Endothelial cell of umbilical vein (primary cell): ENCODE data around the gene ULK4. TPM values are rescaled to one million over a fixed set of nuclear protein-coding genes. Genes with fewer than 3 reads are reported as not detected.

Experiments
- BruUV-seq: library from RNA; stranded (reverse); fragments of 400-500 nt; replicated peaks from 2 replicates; lab custom pipeline; 2021; lab: Mats Ljungman, UMichigan
- CTCF ChIA-PET: fragments of 300-600, 350-600 bp; sonication (Branson Sonifier 250); formaldehyde crosslinking; loops from one replicate; lab custom pipeline; 2021; ENCODE audit warnings: antibody characterized with exemption, inconsistent platforms; lab: Charles Lee
- POLR2A ChIA-PET: fragments of 300-600, 350-600 bp; sonication (Branson Sonifier 250); formaldehyde crosslinking; loops from one replicate; lab custom pipeline; 2021; ENCODE audit warnings: antibody characterized with exemption, inconsistent platforms; lab: Charles Lee
- DNase-seq: peaks from one replicate; pipeline ENCODE4 v3.0.0-alpha.2; 2011; ENCODE audit warnings: low read depth, low spot score
- FAIRE-seq: peaks from 2 replicates; lab custom pipeline; 2011; peaks lifted over from hg19 to GRCh38; lab: Jason Lieb, UNC
- H2AFZ ChIP-seq: 2 replicates; pipeline ENCODE4 v1.6.0; 2012; ENCODE audit warnings: low read depth, low read length, control low read depth, inconsistent platforms
- H3K27ac ChIP-seq: 2 replicates; pipeline ENCODE4 v1.5.1; 2011; ENCODE audit warnings: low read depth, mild to moderate bottlenecking, control low read depth, low read length, moderate library complexity; ENCODE audit not compliant: insufficient read depth
- H3K27me3 ChIP-seq, 2 experiments: 2 replicates each; pipeline versions ENCODE4 v1.6.0 to v1.6.1; 2011; ENCODE audit warnings: low read length in 2 of 2, mixed read lengths in 1 of 2; ENCODE audit not compliant: control insufficient read depth in 2 of 2, insufficient read depth in 2 of 2
- H3K36me3 ChIP-seq, 2 experiments: 2 replicates in 1 of 2; 3 replicates in 1 of 2; pipeline ENCODE4 v1.5.1; 2011; ENCODE audit warnings: low read length in 2 of 2, mild to moderate bottlenecking in 1 of 2, moderate library complexity in 1 of 2; ENCODE audit not compliant: control insufficient read depth in 2 of 2, insufficient read depth in 2 of 2; ENCODE audit errors: extremely low read depth in 1 of 2
- H3K4me1 ChIP-seq: 3 replicates; pipeline ENCODE4 v1.5.1; 2011; ENCODE audit warnings: mild to moderate bottlenecking, low read length; ENCODE audit not compliant: control insufficient read depth, insufficient read depth; ENCODE audit errors: extremely low read depth
- H3K4me2 ChIP-seq: 2 replicates; pipeline ENCODE4 v1.6.1; 2011; ENCODE audit warnings: low read length, control low read depth, mixed read lengths; ENCODE audit not compliant: insufficient read depth
- H3K4me3 ChIP-seq, 3 experiments: fragments of 200-600 bp in 1 of 3; sonication (generic), shearing (Covaris generic) in 1 of 3; replicated peaks in 1 of 3; 2 replicates each; pipeline ENCODE4 v1.5.1; 2011 to 2016; ENCODE audit warnings: control low read depth in 3 of 3, low read length in 3 of 3, mild to moderate bottlenecking in 2 of 3, inconsistent platforms in 1 of 3, low read depth in 1 of 3, moderate library complexity in 1 of 3; ENCODE audit not compliant: insufficient read depth in 1 of 3
- H3K79me2 ChIP-seq: 2 replicates; pipeline ENCODE4 v1.6.0; 2012; ENCODE audit warnings: low read length, inconsistent platforms; ENCODE audit not compliant: control insufficient read depth, insufficient read depth
- H3K9ac ChIP-seq: replicated peaks from 2 replicates; pipeline ENCODE3; 2011; ENCODE audit warnings: low read length, control low read depth; ENCODE audit not compliant: insufficient read depth; ENCODE audit errors: extremely low read depth
- H3K9me1 ChIP-seq: replicated peaks from 3 replicates; pipeline ENCODE4 v1.6.0; 2011; ENCODE audit warnings: mild to moderate bottlenecking, low read length; ENCODE audit not compliant: control insufficient read depth, insufficient read depth; ENCODE audit errors: extremely low read depth
- H3K9me3 ChIP-seq: replicated peaks from 2 replicates; pipeline ENCODE4 v1.5.1; 2012; ENCODE audit warnings: low read length, inconsistent platforms; ENCODE audit not compliant: control insufficient read depth, insufficient read depth
- H4K20me1 ChIP-seq: replicated peaks from 2 replicates; pipeline ENCODE3; 2011; ENCODE audit warnings: mild to moderate bottlenecking, low read length; ENCODE audit not compliant: control insufficient read depth, insufficient read depth; ENCODE audit errors: extremely low read depth
- CTCF ChIP-seq, 2 donors: IDR thresholded peaks; 1 replicate in 1 of 2; 2 replicates in 1 of 2; pipeline ENCODE4 v1.5.1; 2011; ENCODE audit warnings: low read length in 2 of 2, mild to moderate bottlenecking in 2 of 2, moderate library complexity in 2 of 2, control low read depth in 1 of 2, inconsistent platforms in 1 of 2, low read depth in 1 of 2; ENCODE audit not compliant: insufficient read depth in 1 of 2; ENCODE audit errors: extremely low read depth in 1 of 2
- EZH2 ChIP-seq: IDR thresholded peaks from 2 replicates; pipeline ENCODE4 v1.6.1; 2012; ENCODE audit warnings: borderline replicate concordance, low read depth, mild to moderate bottlenecking, moderate library complexity, low read length, inconsistent platforms; ENCODE audit not compliant: severe bottlenecking
- FOS ChIP-seq: IDR thresholded peaks from 2 replicates; pipeline ENCODE4 v1.6.1; 2011; ENCODE audit warnings: mild to moderate bottlenecking, low read length, moderate library complexity, borderline replicate concordance; ENCODE audit not compliant: insufficient read depth
- GATA2 ChIP-seq: IDR thresholded peaks from 2 replicates; pipeline ENCODE4 v1.7.0; 2011; ENCODE audit warnings: low read depth, mild to moderate bottlenecking, moderate library complexity, mixed read lengths, low read length; ENCODE audit not compliant: insufficient read length, insufficient read depth
- JUN ChIP-seq: IDR thresholded peaks from 2 replicates; pipeline ENCODE4 v1.6.1; 2011; ENCODE audit warnings: borderline replicate concordance, low read depth; ENCODE audit not compliant: insufficient read length, insufficient read depth
- MAX ChIP-seq: IDR thresholded peaks from 2 replicates; pipeline ENCODE4 v1.6.1; 2011; ENCODE audit not compliant: insufficient read depth, insufficient read length
- MYC ChIP-seq: IDR thresholded peaks from one replicate; pipeline ENCODE4 v1.6.1; 2011; ENCODE audit warnings: mild to moderate bottlenecking, low read depth, low read length
- POLR2A ChIP-seq: IDR thresholded peaks from 2 replicates; pipeline ENCODE4 v1.6.1; 2012; ENCODE audit warnings: low read depth, mild to moderate bottlenecking, control low read depth, low read length
- POLR2AphosphoS5 ChIP-seq: IDR thresholded peaks from 2 replicates; pipeline ENCODE4 v1.6.1; 2012; ENCODE audit warnings: low read depth, mild to moderate bottlenecking, control low read depth, low read length, moderate library complexity; ENCODE audit not compliant: insufficient read depth
- dilution Hi-C: fragments of 300-500 bp; cut with MboI; formaldehyde crosslinking; loops from one replicate; pipeline ENCODE4 v1.15.0; 2019; ENCODE audit warnings: low sequenced_read_pairs; ENCODE audit not compliant: extremely low pct_ligation_motif_present
- intact Hi-C: fragments of 100-400 bp; cut with micrococcal nuclease; formaldehyde crosslinking; loops from one replicate; pipeline ENCODE4 v1.10.0; 2022
- polyA plus RNA-seq, 4 experiments: library from polyadenylated mRNA; depleted of rRNA in 3 of 4; stranded (reverse) in 3 of 4; unstranded in 1 of 4; fragments of >200 nt; gene quantifications; 2 replicates each; pipeline versions ENCODE4 v1.2.1 to v1.2.3, GENCODE V29; 2011 to 2012; ENCODE audit warnings: missing spikeins in 1 of 4
- total RNA-seq: library from RNA; stranded (reverse); gene quantifications from 2 replicates; pipeline ENCODE4 v1.2.3, GENCODE V29; 2021

ULK4 gene
- total and polyA plus RNA-seq, 2 donors (not counting 3 experiments of a cell fraction or from before 2014, with no cell fraction given) = 3.3 to 16.0 TPM

GRCh38 chr3:41241800-41242571 lies 719.9 kb downstream of the ULK4 start:
- H3K9me3 ChIP-seq = no peaks in the 10 kb centered on the region
- H3K4me2 ChIP-seq = no peak overlapping the region
- dilution Hi-C loops (no loop called here), intact Hi-C loops (loop anchor here (5.0 kb wide), 1 partner anchor 320 kb away; no protein-coding TSS in a partner anchor)
- no peaks in the 10 kb centered on the region for H3K27me3 ChIP-seq
- ChIA-PET CTCF (interaction anchor here (1.8 kb wide), 1 partner anchor 661 kb away, joined by 5 read pairs; no protein-coding TSS in a partner anchor), POLR2A (no interaction called here)
- DNase-seq = no peak
- BruUV-seq = no TSS peak
- H3K79me2 ChIP-seq = no peaks in the 10 kb centered on the region
- no peak overlapping the region for H3K4me3 ChIP-seq
- no peak for FAIRE-seq
- H3K36me3 ChIP-seq = peaks cover 22 to 26% of the 10 kb centered on the region in 2 experiments
- H3K9ac ChIP-seq = no peak overlapping the region
- no peaks in the 10 kb centered on the region for H4K20me1 ChIP-seq
- no peak overlapping the region for H2AFZ ChIP-seq
- H3K27ac ChIP-seq = no peak overlapping the region
- H3K4me1 ChIP-seq = no peaks in the 10 kb centered on the region
- no peaks in the 10 kb centered on the region for H3K9me1 ChIP-seq
- TF ChIP-seq CTCF (IDR thresholded peaks at IDR 0.05; ENCODE audit: extremely low read depth in 1 of 2, insufficient read depth in 1 of 2, low read depth in 1 of 2, low read length in 2 of 2) = no peak
- no peak for TF ChIP-seq POLR2AphosphoS5
- TF ChIP-seq MAX = no peak
- no peak for TF ChIP-seq POLR2A
- no peak for TF ChIP-seq FOS
- no peak for TF ChIP-seq MYC
- TF ChIP-seq EZH2 = no peak
- TF ChIP-seq GATA2 = no peak
- TF ChIP-seq JUN = no peak
